Measurements from ENCODE around the gene GPC6. TPM values are rescaled to one million over a fixed set of nuclear protein-coding genes. Genes with fewer than 3 reads are reported as not detected.

The GPC6 gene
- total RNA-seq, 1 donor from 2014 or later, result not detected

- ChIA-PET POLR2A (no interaction called here), CTCF (no interaction called here)
- Mint-ChIP-seq H3K27me3 (no peaks in the 10 kb centered on the region), H3K27ac (no peak overlapping the region), H3K4me3 (no peak overlapping the region), H3K36me3 (ENCODE audit: low read depth) (no peaks in the 10 kb centered on the region), H3K9me3 (peaks cover 14% of the 10 kb centered on the region), H3K4me1 (no peaks in the 10 kb centered on the region)
- no peak for TF ChIP-seq CTCF (IDR thresholded peaks at IDR 0.05)
- DNase-seq (no peak), ATAC-seq (ENCODE audit: low read depth) (no peak)
- intact Hi-C loops (cut with micrococcal nuclease), result no loop called here
Observed at GRCh38 chr13:93878675-93879074, 652.1 kb downstream of the GPC6 start.

DNA sequence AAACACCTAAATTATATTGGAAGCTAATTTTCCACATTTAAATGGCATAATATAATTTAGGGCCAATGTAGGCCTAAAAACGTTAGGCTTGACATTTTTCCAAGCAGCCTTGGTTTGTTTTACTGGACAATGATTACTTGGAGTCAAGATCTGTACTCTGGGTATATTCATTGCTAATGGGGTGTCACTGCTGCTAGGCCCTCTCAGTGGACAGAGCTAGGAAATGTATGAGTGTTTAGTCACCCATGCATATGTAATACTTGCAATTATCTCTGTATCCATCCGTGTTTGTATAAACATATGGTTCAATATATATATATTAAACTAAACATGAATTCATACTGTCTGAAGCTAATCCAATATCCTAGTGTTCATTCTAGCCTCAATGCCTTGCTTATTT, 654.8 kb downstream of the GPC6 start:
- Mint-ChIP-seq H3K27ac (no peak overlapping the region), H3K36me3 (ENCODE audit: low read depth) (no peaks in the 10 kb centered on the region), H3K4me3 (no peak overlapping the region), H3K27me3 (no peaks in the 10 kb centered on the region), H3K4me1 (no peaks in the 10 kb centered on the region), H3K9me3 (peaks cover 11% of the 10 kb centered on the region)
- ChIA-PET POLR2A (no interaction called here), CTCF (no interaction called here)
- ATAC-seq (ENCODE audit: low read depth) (no peak), DNase-seq (no peak)
- intact Hi-C loops (cut with micrococcal nuclease), result no loop called here
- no peak for TF ChIP-seq CTCF (IDR thresholded peaks at IDR 0.05)

DNA sequence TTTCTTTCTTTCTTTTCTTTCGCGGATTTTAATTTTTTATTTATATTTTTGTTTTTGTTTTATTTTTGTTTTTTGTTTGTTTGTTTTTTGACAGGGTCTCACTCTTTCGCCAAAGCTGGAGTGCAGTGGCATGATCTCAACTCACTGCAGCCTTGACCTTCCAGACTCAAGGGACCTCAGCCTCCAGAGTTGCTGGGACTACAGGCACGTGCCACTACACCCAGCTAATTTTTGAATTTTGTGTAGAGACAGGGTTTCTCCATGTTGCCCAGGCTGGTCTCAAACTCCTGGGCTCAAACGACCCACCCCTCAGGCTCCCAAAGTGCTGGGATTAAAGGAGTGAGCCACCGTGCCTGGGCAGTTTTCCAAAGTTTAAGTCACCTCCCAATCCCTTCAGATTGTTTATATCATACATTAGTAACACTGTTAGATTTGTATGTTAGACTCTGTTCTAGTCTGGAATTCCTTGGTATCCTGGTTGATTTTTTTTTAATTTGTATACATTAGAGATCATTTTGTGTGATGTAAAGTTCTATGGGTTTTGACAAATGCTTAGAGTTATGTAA, 655.6 kb downstream of the GPC6 start:
- ATAC-seq (ENCODE audit: low read depth) (no peak), DNase-seq (no peak)
- intact Hi-C loops (cut with micrococcal nuclease), result no loop called here
- Mint-ChIP-seq H3K9me3 (peaks cover 11% of the 10 kb centered on the region), H3K36me3 (ENCODE audit: low read depth) (no peaks in the 10 kb centered on the region), H3K4me3 (no peak overlapping the region), H3K4me1 (no peaks in the 10 kb centered on the region), H3K27me3 (no peaks in the 10 kb centered on the region), H3K27ac (no peak overlapping the region)
- CTCF ChIA-PET, result no interaction called here
- POLR2A ChIA-PET, result no interaction called here
- TF ChIP-seq CTCF (IDR thresholded peaks at IDR 0.05), result no peak

GRCh38 chr13:93889430-93889951, 662.9 kb downstream of the GPC6 start:
- no peaks in the 10 kb centered on the region for H3K4me1 Mint-ChIP-seq
- no peaks in the 10 kb centered on the region for H3K27me3 Mint-ChIP-seq
- intact Hi-C loops (cut with micrococcal nuclease), result no loop called here
- H3K36me3 Mint-ChIP-seq (ENCODE audit: low read depth), result no peaks in the 10 kb centered on the region
- H3K4me3 Mint-ChIP-seq, result no peak overlapping the region
- TF ChIP-seq CTCF (IDR thresholded peaks at IDR 0.05), result no peak
- no peak for ATAC-seq (ENCODE audit: low read depth)
- ChIA-PET CTCF (no interaction called here), POLR2A (no interaction called here)
- H3K27ac Mint-ChIP-seq, result no peak overlapping the region
- H3K9me3 Mint-ChIP-seq, result no peaks in the 10 kb centered on the region
- no peak for DNase-seq

DNA sequence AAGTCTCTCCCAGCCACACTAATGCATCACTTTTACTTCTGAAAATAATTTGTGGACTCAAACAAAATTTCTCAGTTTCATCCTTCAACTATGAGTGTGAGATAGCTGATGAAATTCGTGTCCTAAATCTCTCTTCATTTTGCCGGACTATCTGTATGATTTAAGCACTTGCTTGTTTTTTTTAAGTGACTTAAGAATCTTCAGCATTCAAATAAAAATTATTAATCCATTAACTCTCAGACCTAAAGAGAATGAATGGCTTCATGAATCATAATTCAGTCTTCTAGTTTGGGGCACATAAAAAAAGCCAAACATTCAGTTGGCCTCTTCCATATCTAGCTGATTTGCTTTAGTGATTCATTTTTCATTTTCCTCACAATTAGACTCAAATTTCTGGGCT, 673.4 kb downstream of the GPC6 start:
- CTCF ChIA-PET, result no interaction called here
- H3K4me1 Mint-ChIP-seq, result no peaks in the 10 kb centered on the region
- H3K9me3 Mint-ChIP-seq, result peaks cover 5% of the 10 kb centered on the region
- intact Hi-C loops (cut with micrococcal nuclease), result no loop called here
- TF ChIP-seq CTCF (IDR thresholded peaks at IDR 0.05), result no peak
- H3K36me3 Mint-ChIP-seq (ENCODE audit: low read depth), result no peaks in the 10 kb centered on the region
- no peaks in the 10 kb centered on the region for H3K27me3 Mint-ChIP-seq
- POLR2A ChIA-PET, result no interaction called here
- no peak for DNase-seq
- ATAC-seq (ENCODE audit: low read depth), result no peak
- H3K4me3 Mint-ChIP-seq, result no peak overlapping the region
- H3K27ac Mint-ChIP-seq, result no peak overlapping the region
